ENCODE measurements around the gene ADGRF3.
"Not testable (repeated sequence)": the region's sequence is repeated elsewhere in the genome, so short reads cannot be mapped to it uniquely, and the experiment has no call there.

The ADGRF3 gene

DNA sequence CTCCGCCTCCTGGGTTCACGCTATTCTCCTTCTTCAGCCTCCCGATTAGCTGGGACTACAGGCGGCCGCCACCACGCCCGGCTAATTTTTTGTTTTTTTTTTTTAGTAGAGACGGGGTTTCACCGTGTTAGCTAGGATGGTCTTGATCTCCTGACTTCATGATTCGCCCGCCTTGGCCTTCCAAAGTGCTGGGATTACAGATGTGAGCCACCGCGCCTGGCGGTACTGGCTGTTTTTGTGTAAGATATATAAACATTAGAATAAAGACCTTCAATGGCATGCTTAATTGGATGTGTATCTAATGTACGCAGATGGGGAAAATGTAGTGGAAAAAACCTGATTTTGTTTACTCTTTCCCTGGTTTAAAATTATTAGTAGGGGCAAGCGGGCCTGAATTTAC lies 7.9 kb upstream of the ADGRF3 start:
- DNase-seq (ENCODE audit: low spot score); H4K91ac ChIP-seq (ENCODE audit: low read depth, low read length, poor library complexity); H3K4me3 ChIP-seq (ENCODE audit: low read length in 2 of 2); H3K9ac ChIP-seq (ENCODE audit: low read depth, low read length, poor library complexity); H3K9me3 ChIP-seq (replicated peaks in 1 of 2; ENCODE audit: control insufficient read depth in 2 of 2, insufficient read depth in 1 of 2, low read depth in 1 of 2, low read length in 2 of 2); H2BK5ac ChIP-seq (ENCODE audit: low read length); H3K27ac ChIP-seq (replicated peaks; ENCODE audit: low read length); H3K23ac ChIP-seq (ENCODE audit: low read depth, low read length, poor library complexity); H3K27me3 ChIP-seq (ENCODE audit: control insufficient read depth in 3 of 3, insufficient read depth in 3 of 3, low read depth in 1 of 3, low read length in 3 of 3); H2BK120ac ChIP-seq (ENCODE audit: low read depth, low read length); H4K8ac ChIP-seq (ENCODE audit: low read depth, low read length); H3K18ac ChIP-seq (ENCODE audit: low read length); H3K4me1 ChIP-seq (ENCODE audit: control insufficient read depth in 2 of 2, insufficient read depth in 1 of 2, low read depth in 1 of 2, low read length in 2 of 2); H2BK12ac ChIP-seq (ENCODE audit: low read length); H2AFZ ChIP-seq (ENCODE audit: low read length); H3K14ac ChIP-seq (ENCODE audit: low read length); H2BK15ac ChIP-seq (ENCODE audit: low read length); H3K4me2 ChIP-seq (ENCODE audit: insufficient read depth, low read length, poor library complexity, severe bottlenecking); H3K4ac ChIP-seq (ENCODE audit: low read length); H2AK5ac ChIP-seq (ENCODE audit: low read depth, low read length); H3K79me1 ChIP-seq (ENCODE audit: low read depth, low read length): not testable (repeated sequence)
- WGBS, 2 donors (ENCODE audit: extremely low coverage in 2 of 2, insufficient read length in 2 of 2, insufficient replicate concordance in 1 of 2): no CpG with 5 or more reads among the region's 16 CpGs
- H3K36me3 ChIP-seq (replicated peaks in 1 of 2; ENCODE audit: control insufficient read depth in 2 of 2, insufficient read depth in 2 of 2, low read length in 2 of 2): peaks cover 0 to 55% of the 10 kb centered on the region in 2 donors

DNA sequence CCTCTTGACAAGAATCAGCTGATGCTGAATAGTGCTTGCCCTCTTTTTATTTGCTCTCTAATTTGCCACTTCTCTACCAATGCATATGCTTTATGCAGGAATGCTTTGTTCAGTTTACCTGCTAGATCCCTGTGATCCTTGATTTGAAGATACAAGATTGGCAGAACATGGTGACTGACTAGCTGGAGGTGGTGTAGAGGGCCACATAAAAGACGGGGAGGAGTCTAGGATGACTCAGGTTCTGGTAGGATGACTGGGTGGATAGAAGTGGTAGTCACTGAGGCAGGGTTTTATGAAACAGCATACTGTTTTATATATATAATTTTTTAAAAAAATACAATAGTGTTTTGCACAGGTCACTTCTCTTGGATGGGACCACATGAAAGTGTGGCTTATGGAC lies 6.3 kb upstream of the ADGRF3 start:
- H2BK5ac ChIP-seq (ENCODE audit: low read length): no peak overlapping the region
- H3K23ac ChIP-seq (ENCODE audit: low read depth, low read length, poor library complexity): no peak overlapping the region
- no peak overlapping the region for H3K4ac ChIP-seq (ENCODE audit: low read length)
- H3K4me3 ChIP-seq (ENCODE audit: low read length in 2 of 2): no peak overlapping the region
- no peaks in the 10 kb centered on the region for H3K27me3 ChIP-seq (ENCODE audit: control insufficient read depth in 3 of 3, insufficient read depth in 3 of 3, low read depth in 1 of 3, low read length in 3 of 3)
- H2BK15ac ChIP-seq (ENCODE audit: low read length): no peak overlapping the region
- no peak overlapping the region for H4K8ac ChIP-seq (ENCODE audit: low read depth, low read length)
- H3K9ac ChIP-seq (ENCODE audit: low read depth, low read length, poor library complexity): no peak overlapping the region
- H3K36me3 ChIP-seq (replicated peaks in 1 of 2; ENCODE audit: control insufficient read depth in 2 of 2, insufficient read depth in 2 of 2, low read length in 2 of 2): peaks cover 0 to 55% of the 10 kb centered on the region in 2 donors
- no peak overlapping the region for H3K18ac ChIP-seq (ENCODE audit: low read length)
- no peak overlapping the region for H4K91ac ChIP-seq (ENCODE audit: low read depth, low read length, poor library complexity)
- no CpG with 5 or more reads among the region's 1 CpG for WGBS, 2 donors (ENCODE audit: extremely low coverage in 2 of 2, insufficient read length in 2 of 2, insufficient replicate concordance in 1 of 2)
- H2AK5ac ChIP-seq (ENCODE audit: low read depth, low read length): no peak overlapping the region
- no peak overlapping the region for H3K27ac ChIP-seq (replicated peaks; ENCODE audit: low read length)
- H2AFZ ChIP-seq (ENCODE audit: low read length): no peak overlapping the region
- H3K9me3 ChIP-seq (replicated peaks in 1 of 2; ENCODE audit: control insufficient read depth in 2 of 2, insufficient read depth in 1 of 2, low read depth in 1 of 2, low read length in 2 of 2): no peaks in the 10 kb centered on the region
- H3K4me1 ChIP-seq (ENCODE audit: control insufficient read depth in 2 of 2, insufficient read depth in 1 of 2, low read depth in 1 of 2, low read length in 2 of 2): peaks cover 5 to 7% of the 10 kb centered on the region in 2 donors
- H3K14ac ChIP-seq (ENCODE audit: low read length): no peak overlapping the region
- no peak for DNase-seq (ENCODE audit: low spot score)
- H2BK120ac ChIP-seq (ENCODE audit: low read depth, low read length): no peak overlapping the region
- no peak overlapping the region for H2BK12ac ChIP-seq (ENCODE audit: low read length)
- peaks cover 5% of the 10 kb centered on the region for H3K79me1 ChIP-seq (ENCODE audit: low read depth, low read length)
- H3K4me2 ChIP-seq (ENCODE audit: insufficient read depth, low read length, poor library complexity, severe bottlenecking): no peak overlapping the region

DNA sequence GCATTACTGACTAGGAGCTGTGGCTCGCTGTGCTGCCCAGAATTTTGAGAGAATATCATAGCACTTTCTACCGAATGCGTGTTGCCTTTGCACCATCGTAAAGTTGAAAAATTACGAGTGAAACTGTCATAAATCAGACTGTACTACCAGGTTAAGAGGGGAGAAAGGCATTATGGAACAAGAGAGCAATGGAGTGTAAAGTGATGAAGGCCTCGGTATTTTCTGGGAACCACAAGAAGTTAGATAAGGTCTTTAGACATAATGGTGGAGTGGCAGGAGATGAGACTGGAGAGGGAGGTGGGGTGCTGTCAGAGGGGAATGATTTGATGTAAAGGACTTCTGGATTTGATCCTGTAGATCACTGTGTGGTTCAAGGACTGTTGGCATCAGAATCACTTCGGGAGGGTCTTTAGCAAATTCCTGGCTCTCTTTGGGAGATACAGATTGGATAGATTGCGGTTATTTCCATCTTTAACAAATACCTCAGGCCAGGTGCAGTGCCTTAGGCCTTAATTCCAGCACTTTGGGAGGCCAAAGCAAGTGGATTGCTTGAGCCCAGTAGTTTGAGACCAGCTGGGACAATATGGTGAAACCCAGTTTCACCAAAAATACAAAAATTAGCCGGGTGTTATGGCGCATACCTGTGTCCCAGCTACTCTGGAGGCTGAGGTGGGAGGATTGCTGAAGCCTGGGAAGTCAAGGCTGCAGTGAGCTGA lies 4.9 kb upstream of the ADGRF3 start:
- no peak overlapping the region for H2BK12ac ChIP-seq (ENCODE audit: low read length)
- H2AFZ ChIP-seq (ENCODE audit: low read length): no peak overlapping the region
- no peak overlapping the region for H3K4ac ChIP-seq (ENCODE audit: low read length)
- no peak overlapping the region for H2AK5ac ChIP-seq (ENCODE audit: low read depth, low read length)
- H4K91ac ChIP-seq (ENCODE audit: low read depth, low read length, poor library complexity): no peak overlapping the region
- no peak overlapping the region for H2BK15ac ChIP-seq (ENCODE audit: low read length)
- H3K27me3 ChIP-seq (ENCODE audit: control insufficient read depth in 3 of 3, insufficient read depth in 3 of 3, low read depth in 1 of 3, low read length in 3 of 3): no peaks in the 10 kb centered on the region
- no CpG with 5 or more reads among the region's 10 CpGs for WGBS, 2 donors (ENCODE audit: extremely low coverage in 2 of 2, insufficient read length in 2 of 2, insufficient replicate concordance in 1 of 2)
- H3K36me3 ChIP-seq (replicated peaks in 1 of 2; ENCODE audit: control insufficient read depth in 2 of 2, insufficient read depth in 2 of 2, low read length in 2 of 2): peaks cover 0 to 45% of the 10 kb centered on the region in 2 donors
- no peaks in the 10 kb centered on the region for H3K9me3 ChIP-seq (replicated peaks in 1 of 2; ENCODE audit: control insufficient read depth in 2 of 2, insufficient read depth in 1 of 2, low read depth in 1 of 2, low read length in 2 of 2)
- H2BK120ac ChIP-seq (ENCODE audit: low read depth, low read length): no peak overlapping the region
- no peak overlapping the region for H3K4me2 ChIP-seq (ENCODE audit: insufficient read depth, low read length, poor library complexity, severe bottlenecking)
- H3K9ac ChIP-seq (ENCODE audit: low read depth, low read length, poor library complexity): no peak overlapping the region
- H3K18ac ChIP-seq (ENCODE audit: low read length): no peak overlapping the region
- no peak overlapping the region for H4K8ac ChIP-seq (ENCODE audit: low read depth, low read length)
- peaks cover 5% of the 10 kb centered on the region for H3K79me1 ChIP-seq (ENCODE audit: low read depth, low read length)
- H3K4me3 ChIP-seq (ENCODE audit: low read length in 2 of 2): no peak overlapping the region
- no peak overlapping the region for H3K27ac ChIP-seq (replicated peaks; ENCODE audit: low read length)
- H3K4me1 ChIP-seq (ENCODE audit: control insufficient read depth in 2 of 2, insufficient read depth in 1 of 2, low read depth in 1 of 2, low read length in 2 of 2): peaks cover 5 to 11% of the 10 kb centered on the region in 2 donors
- no peak overlapping the region for H3K14ac ChIP-seq (ENCODE audit: low read length)
- H2BK5ac ChIP-seq (ENCODE audit: low read length): no peak overlapping the region
- no peak overlapping the region for H3K23ac ChIP-seq (ENCODE audit: low read depth, low read length, poor library complexity)
- DNase-seq (ENCODE audit: low spot score): no peak

DNA sequence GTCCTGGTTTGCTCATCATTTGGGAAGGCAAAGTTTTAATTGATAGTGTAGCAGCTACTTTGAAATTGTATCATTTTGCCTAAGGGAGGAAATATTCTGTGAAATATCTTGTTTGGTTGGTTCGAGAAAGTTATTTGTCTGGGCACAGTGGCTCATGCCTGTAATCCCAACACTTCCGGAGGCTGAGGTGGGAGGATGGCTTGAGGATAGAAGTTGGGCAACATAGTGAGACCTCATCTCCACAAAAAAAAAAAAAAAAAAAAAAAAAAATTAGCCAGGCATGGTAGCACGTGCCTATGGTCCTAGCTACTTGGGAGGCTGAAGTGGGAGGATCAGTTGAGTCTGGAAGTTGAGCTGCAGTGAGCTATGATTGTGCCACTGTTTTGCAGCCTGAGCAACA lies 3.1 kb upstream of the ADGRF3 start:
- H3K36me3 ChIP-seq (replicated peaks in 1 of 2; ENCODE audit: control insufficient read depth in 2 of 2, insufficient read depth in 2 of 2, low read length in 2 of 2): peaks cover 0 to 35% of the 10 kb centered on the region in 2 donors
- no peak overlapping the region for H2BK15ac ChIP-seq (ENCODE audit: low read length)
- H3K27ac ChIP-seq (replicated peaks; ENCODE audit: low read length): no peak overlapping the region
- no peak overlapping the region for H4K8ac ChIP-seq (ENCODE audit: low read depth, low read length)
- no peak overlapping the region for H4K91ac ChIP-seq (ENCODE audit: low read depth, low read length, poor library complexity)
- H2BK5ac ChIP-seq (ENCODE audit: low read length): no peak overlapping the region
- no peak overlapping the region for H3K18ac ChIP-seq (ENCODE audit: low read length)
- no peak overlapping the region for H2BK120ac ChIP-seq (ENCODE audit: low read depth, low read length)
- H3K4ac ChIP-seq (ENCODE audit: low read length): no peak overlapping the region
- no peak overlapping the region for H3K4me3 ChIP-seq (ENCODE audit: low read length in 2 of 2)
- H3K9ac ChIP-seq (ENCODE audit: low read depth, low read length, poor library complexity): no peak overlapping the region
- H3K4me2 ChIP-seq (ENCODE audit: insufficient read depth, low read length, poor library complexity, severe bottlenecking): no peak overlapping the region
- DNase-seq (ENCODE audit: low spot score): no peak
- H3K9me3 ChIP-seq (replicated peaks in 1 of 2; ENCODE audit: control insufficient read depth in 2 of 2, insufficient read depth in 1 of 2, low read depth in 1 of 2, low read length in 2 of 2): no peaks in the 10 kb centered on the region
- no CpG with 5 or more reads among the region's 3 CpGs for WGBS, 2 donors (ENCODE audit: extremely low coverage in 2 of 2, insufficient read length in 2 of 2, insufficient replicate concordance in 1 of 2)
- H2AK5ac ChIP-seq (ENCODE audit: low read depth, low read length): no peak overlapping the region
- H3K14ac ChIP-seq (ENCODE audit: low read length): no peak overlapping the region
- no peak overlapping the region for H2BK12ac ChIP-seq (ENCODE audit: low read length)
- peaks cover 0 to 12% of the 10 kb centered on the region in 2 donors for H3K4me1 ChIP-seq (ENCODE audit: control insufficient read depth in 2 of 2, insufficient read depth in 1 of 2, low read depth in 1 of 2, low read length in 2 of 2)
- H3K27me3 ChIP-seq (ENCODE audit: control insufficient read depth in 3 of 3, insufficient read depth in 3 of 3, low read depth in 1 of 3, low read length in 3 of 3): no peaks in the 10 kb centered on the region
- no peak overlapping the region for H2AFZ ChIP-seq (ENCODE audit: low read length)
- H3K79me1 ChIP-seq (ENCODE audit: low read depth, low read length): peaks cover 3% of the 10 kb centered on the region
- H3K23ac ChIP-seq (ENCODE audit: low read depth, low read length, poor library complexity): no peak overlapping the region
